ENCODE data around the gene ATRAID. TPM values are rescaled to one million over a fixed set of nuclear protein-coding genes. Genes with fewer than 3 reads are reported as not detected.
"Not testable (repeated sequence)": the region's sequence is repeated elsewhere in the genome, so short reads cannot be mapped to it uniquely, and the experiment has no call there.

Gene ATRAID
- total RNA-seq, 1 donor from 2014 or later, result 80.9 TPM

GRCh38 chr2:27191070-27191829 is 20.6 kb upstream of the ATRAID start:
- intact Hi-C loops (cut with micrococcal nuclease), result loop anchor here (1.0 kb wide), 3 partner anchors 93 to 230 kb away; partner anchors contain the start of gene KHK

- intact Hi-C loops (cut with micrococcal nuclease), result no loop called here
These were observed 17.1 kb upstream of the ATRAID start for GRCh38 chr2:27194538-27195354.

- intact Hi-C loops (cut with micrococcal nuclease), result not testable (repeated sequence)
These were observed 16.0 kb upstream of the ATRAID start for GRCh38 chr2:27195799-27196198.

GRCh38 chr2:27198068-27198467 is 13.8 kb upstream of the ATRAID start:
- intact Hi-C loops (cut with micrococcal nuclease), result not testable (repeated sequence)

GRCh38 chr2:27198627-27199026 is 13.2 kb upstream of the ATRAID start:
- intact Hi-C loops (cut with micrococcal nuclease), result no loop called here

GRCh38 chr2:27199241-27199640 is 12.6 kb upstream of the ATRAID start:
- intact Hi-C loops (cut with micrococcal nuclease), result no loop called here

- intact Hi-C loops (cut with micrococcal nuclease), result no loop called here
These were observed 10.2 kb upstream of the ATRAID start for GRCh38 chr2:27201675-27202074.

- intact Hi-C loops (cut with micrococcal nuclease), result no loop called here
These were observed 9.0 kb upstream of the ATRAID start for GRCh38 chr2:27202854-27203253.

- intact Hi-C loops (cut with micrococcal nuclease), result no loop called here
These were observed 8.1 kb upstream of the ATRAID start for GRCh38 chr2:27203741-27204140.

GRCh38 chr2:27204566-27204965 is 7.3 kb upstream of the ATRAID start:
- intact Hi-C loops (cut with micrococcal nuclease), result no loop called here

GRCh38 chr2:27205206-27205605 is 6.6 kb upstream of the ATRAID start:
- intact Hi-C loops (cut with micrococcal nuclease), result no loop called here

GRCh38 chr2:27206346-27206745 is 5.5 kb upstream of the ATRAID start:
- intact Hi-C loops (cut with micrococcal nuclease), result no loop called here

- intact Hi-C loops (cut with micrococcal nuclease), result no loop called here
These were observed 3.3 kb upstream of the ATRAID start for GRCh38 chr2:27208486-27209050.

GRCh38 chr2:27209621-27210401 is 2.0 kb upstream of the ATRAID start:
- intact Hi-C loops (cut with micrococcal nuclease), result loop anchor here (5.0 to 10.0 kb wide), 2 partner anchors 195 to 423 kb away; partner anchors contain the start of genes CENPA and PPM1G

GRCh38 chr2:27211241-27211942 is 449 bp upstream of the ATRAID start:
- intact Hi-C loops (cut with micrococcal nuclease), result loop anchor here (1.0 to 10.0 kb wide), 3 partner anchors 161 to 424 kb away; partner anchors contain the start of genes CENPA and PPM1G

- intact Hi-C loops (cut with micrococcal nuclease), result loop anchor here (1.0 to 10.0 kb wide), 18 partner anchors 44 to 426 kb away; partner anchors contain the start of genes ABHD1, CCDC121, CENPA and EIF2B4
These were observed 1.0 kb downstream of the ATRAID start for GRCh38 chr2:27212626-27213471.

GRCh38 chr2:27214941-27215340 is 3.1 kb downstream of the ATRAID start:
- intact Hi-C loops (cut with micrococcal nuclease), result loop anchor here (5.0 to 10.0 kb wide), 2 partner anchors 190 to 428 kb away; partner anchors contain the start of genes CENPA and PPM1G

- intact Hi-C loops (cut with micrococcal nuclease), result loop anchor here (1.0 to 10.0 kb wide), 11 partner anchors 82 to 1176 kb away; partner anchors contain the start of genes ABHD1, AGBL5, EIF2B4 and FOSL2
These were observed 4.7 kb downstream of the ATRAID start for GRCh38 chr2:27216416-27217137.
